HCT116 (cell line): ENCODE data around the gene BEST4. TPM values are rescaled to one million over a fixed set of nuclear protein-coding genes. Genes with fewer than 3 reads are reported as not detected.

ENCODE experiments used
- ATAC-seq: fragments of 200-7000 bp; cut with Tn5 transposase; 2 replicates; pipeline ENCODE4 v1.9.1; 2020; ENCODE audit warnings: mild to moderate bottlenecking, moderate library complexity
- BruUV-seq: library from RNA; stranded (reverse); fragments of 400-500 nt; replicated peaks from 2 replicates; lab custom pipeline; 2021; lab: Mats Ljungman, UMichigan
- CTCF ChIA-PET: fragments of 300-600 bp; sonication (Branson Sonifier 250); formaldehyde crosslinking; loops from one replicate; lab custom pipeline; 2021; ENCODE audit warnings: antibody characterized with exemption; lab: Charles Lee
- POLR2A ChIA-PET: fragments of 300-600, 350-600 bp; sonication (Branson Sonifier 250); formaldehyde crosslinking; loops from one replicate; lab custom pipeline; 2021; ENCODE audit warnings: antibody characterized with exemption; lab: Charles Lee
- RAD21 ChIA-PET, 2 experiments: fragments of 300-600 bp; sonication (Branson Sonifier 250); formaldehyde crosslinking; loops; one replicate each; lab custom pipeline; 2023; ENCODE audit warnings: low total read pairs in 2 of 2; ENCODE audit not compliant: uncharacterized antibody in 2 of 2, unreplicated experiment in 2 of 2, low non-redundant PET in 1 of 2; lab: Charles Lee
- DNase-seq: peaks from one replicate; pipeline ENCODE4 v3.0.0-alpha.2; 2010; ENCODE audit warnings: low read depth, low spot score
- H2AFZ ChIP-seq: fragments of 200-600 bp; shearing (Covaris generic), sonication (generic); 2 replicates; pipeline ENCODE4 v1.6.1; 2017; ENCODE audit warnings: low read depth, mixed run types, mixed read lengths, antibody characterized with exemption, low read length; ENCODE audit not compliant: poor library complexity, severe bottlenecking
- H3K27ac ChIP-seq: 2 replicates; pipeline ENCODE4 v1.5.1; 2012; ENCODE audit warnings: low read depth, low read length
- H3K27me3 ChIP-seq: fragments of 200-600 bp; sonication (generic); 2 replicates; pipeline ENCODE4 v1.6.1; 2016; ENCODE audit warnings: mixed run types, low read length, mixed read lengths; ENCODE audit not compliant: insufficient read depth
- H3K36me3 ChIP-seq, 2 experiments: fragments of 200-500 bp in 1 of 2; fragments of 200-600 bp in 1 of 2; sonication (Bioruptor generic) in 1 of 2; sonication (generic) in 1 of 2; 2 replicates each; pipeline versions ENCODE4 v1.5.1 to v1.6.1; 2014 to 2016; ENCODE audit warnings: low read length in 2 of 2, inconsistent platforms in 1 of 2, mixed read lengths in 1 of 2, mixed run types in 1 of 2; ENCODE audit not compliant: insufficient read depth in 2 of 2, control insufficient read depth in 1 of 2
- H3K4me1 ChIP-seq, 2 experiments: fragments of 200-600 bp in 1 of 2; sonication (generic) in 1 of 2; 2 replicates each; pipeline versions ENCODE4 v1.5.1 to v1.6.1; 2012 to 2017; ENCODE audit warnings: low read length in 2 of 2, inconsistent platforms in 1 of 2, mild to moderate bottlenecking in 1 of 2, mixed read lengths in 1 of 2, mixed run types in 1 of 2, moderate library complexity in 1 of 2; ENCODE audit not compliant: insufficient read depth in 2 of 2, control insufficient read depth in 1 of 2
- H3K4me2 ChIP-seq: fragments of 200-600 bp; sonication (generic); 2 replicates; pipeline ENCODE4 v1.6.1; 2017; ENCODE audit warnings: mixed run types, low read length, mixed read lengths
- H3K4me3 ChIP-seq, 2 experiments: fragments of 200-600 bp in 1 of 2; sonication (generic) in 1 of 2; replicated peaks in 1 of 2; 2 replicates each; pipeline ENCODE4 v1.5.1; 2011 to 2016; ENCODE audit warnings: low read length in 2 of 2, control low read depth in 1 of 2, low read depth in 1 of 2, mild to moderate bottlenecking in 1 of 2, mixed read lengths in 1 of 2, mixed run types in 1 of 2
- H3K79me2 ChIP-seq: fragments of 200-600 bp; sonication (generic); 2 replicates; pipeline ENCODE4 v1.6.1; 2017; ENCODE audit warnings: mild to moderate bottlenecking, mixed run types, low read length, moderate library complexity, mixed read lengths; ENCODE audit not compliant: insufficient read depth
- H3K9ac ChIP-seq: fragments of 200-600 bp; sonication (generic); 2 replicates; pipeline ENCODE4 v1.6.1; 2016; ENCODE audit warnings: low read length, mixed read lengths
- H3K9me2 ChIP-seq: fragments of 200-600 bp; sonication (generic), shearing (Covaris generic); 2 replicates; pipeline ENCODE4 v1.6.1; 2017; ENCODE audit warnings: mixed run types, mild to moderate bottlenecking, moderate library complexity; ENCODE audit not compliant: insufficient read depth
- H3K9me3 ChIP-seq, 2 experiments: fragments of 200-500 bp in 1 of 2; fragments of 200-600 bp in 1 of 2; sonication (Bioruptor generic) in 1 of 2; sonication (generic) in 1 of 2; 2 replicates each; pipeline ENCODE4 v1.6.1; 2014 to 2017; ENCODE audit warnings: low read length in 2 of 2, mixed read lengths in 2 of 2, inconsistent platforms in 1 of 2, low read depth in 1 of 2, mild to moderate bottlenecking in 1 of 2, mixed run types in 1 of 2, moderate library complexity in 1 of 2; ENCODE audit not compliant: control insufficient read depth in 1 of 2, insufficient read depth in 1 of 2
- H4K20me1 ChIP-seq: fragments of 200-600 bp; sonication (generic), shearing (Covaris generic); 2 replicates; pipeline ENCODE4 v1.6.1; 2017; ENCODE audit warnings: mixed run types, mild to moderate bottlenecking, moderate library complexity; ENCODE audit not compliant: insufficient read depth
- CBX3 ChIP-seq: IDR thresholded peaks from 2 replicates; pipeline ENCODE4 v1.6.1; 2012; ENCODE audit warnings: low read depth
- CTCF ChIP-seq, 3 experiments: fragments of 200-600 bp in 1 of 3; sonication (generic) in 1 of 3; IDR thresholded peaks in 2 of 3; conservative IDR thresholded peaks in 1 of 3; 2 replicates each; pipeline ENCODE4 v1.5.1; 2012 to 2017; ENCODE audit warnings: low read depth in 2 of 3, low read length in 2 of 3, antibody characterized with exemption in 1 of 3, borderline replicate concordance in 1 of 3, control low read depth in 1 of 3, mild to moderate bottlenecking in 1 of 3, mixed read lengths in 1 of 3, mixed run types in 1 of 3, moderate library complexity in 1 of 3; ENCODE audit not compliant: insufficient read depth in 1 of 3
- EGR1 ChIP-seq: IDR thresholded peaks from 2 replicates; pipeline ENCODE4 v1.6.1; 2012; ENCODE audit warnings: low read depth
- ELF1 ChIP-seq: IDR thresholded peaks from 2 replicates; pipeline ENCODE4 v1.6.1; 2012; ENCODE audit warnings: low read depth, borderline replicate concordance
- EZH2 ChIP-seq: fragments of 200-600 bp; sonication (generic); IDR thresholded peaks from 2 replicates; pipeline ENCODE4 v1.6.1; 2017; ENCODE audit warnings: antibody characterized with exemption, mixed run types
- EZH2phosphoT487 ChIP-seq: fragments of 200-600 bp; IDR thresholded peaks from 2 replicates; pipeline ENCODE4 v1.6.1; 2018; ENCODE audit warnings: antibody characterized with exemption, borderline replicate concordance
- FOSL1 ChIP-seq: IDR thresholded peaks from 2 replicates; pipeline ENCODE4 v1.6.1; 2012; ENCODE audit warnings: low read depth
- POLR2A ChIP-seq: IDR thresholded peaks from 2 replicates; pipeline ENCODE4 v1.7.0; 2011; ENCODE audit warnings: borderline replicate concordance; ENCODE audit not compliant: insufficient read depth, insufficient read length; ENCODE audit errors: extremely low read depth
- POLR2AphosphoS5 ChIP-seq: IDR thresholded peaks from 2 replicates; pipeline ENCODE4 v1.6.1; 2011; ENCODE audit warnings: mild to moderate bottlenecking, low read depth, low read length, moderate library complexity
- RAD21 ChIP-seq: IDR thresholded peaks from 2 replicates; pipeline ENCODE4 v1.6.1; 2012; ENCODE audit warnings: low read depth, mild to moderate bottlenecking
- REST ChIP-seq: IDR thresholded peaks from 2 replicates; pipeline ENCODE4 v1.6.1; 2012; ENCODE audit warnings: low read depth
- SIN3A ChIP-seq: IDR thresholded peaks from 2 replicates; pipeline ENCODE4 v1.6.1; 2012; ENCODE audit warnings: low read depth
- SP1 ChIP-seq: IDR thresholded peaks from 2 replicates; pipeline ENCODE4 v1.6.1; 2012; ENCODE audit warnings: low read depth
- SRF ChIP-seq: IDR thresholded peaks from 2 replicates; pipeline ENCODE4 v1.6.1; 2012; ENCODE audit warnings: low read depth
- TCF7L2 ChIP-seq: IDR thresholded peaks from 2 replicates; pipeline ENCODE4 v1.7.0; 2011; ENCODE audit warnings: borderline replicate concordance, inconsistent platforms; ENCODE audit not compliant: insufficient read depth, insufficient read length; ENCODE audit errors: extremely low read depth
- YY1 ChIP-seq: IDR thresholded peaks from 2 replicates; pipeline ENCODE4 v1.6.1; 2011; ENCODE audit warnings: low read length, low read depth, moderate library complexity, mild to moderate bottlenecking; ENCODE audit not compliant: insufficient replicate concordance; ENCODE audit errors: extremely low read depth
- intact Hi-C: fragments of 100-400 bp; cut with micrococcal nuclease; formaldehyde crosslinking; loops from 2 replicates; pipeline ENCODE4 v1.10.0; 2022
- total RNA-seq: library from RNA; stranded (reverse); gene quantifications from one replicate; pipeline ENCODE4 v1.2.1, GENCODE V29; 2021; ENCODE audit not compliant: unreplicated experiment
- TF ChIP-seq, protein P1 (sequence below): IDR thresholded peaks from 2 replicates; pipeline ENCODE4 v1.6.1; 2011; ENCODE audit warnings: mild to moderate bottlenecking, low read length, moderate library complexity; ENCODE audit not compliant: insufficient replicate concordance; ENCODE audit errors: extremely low read depth

Gene BEST4
- total RNA-seq, 1 experiment from 2014 or later = 0.52 TPM

- CTCF ChIA-PET = no interaction called here
- peaks cover 43% of the 10 kb centered on the region for H3K79me2 ChIP-seq
- POLR2A ChIA-PET = interaction anchor here (1.0 kb wide), 1 partner anchor 11 kb away, joined by 4 read pairs; no protein-coding TSS in a partner anchor
These were observed 9.9 kb downstream of the BEST4 start for GRCh38 chr1:44777969-44778635.

More at GRCh38 chr1:44777969-44778635, 9.9 kb downstream of the BEST4 start:
- no peaks in the 10 kb centered on the region for H3K9me2 ChIP-seq
- H4K20me1 ChIP-seq = peaks cover 18% of the 10 kb centered on the region; the same call in 1 of the 2 replicates
- no peak for DNase-seq
- no peak overlapping the region for H3K9ac ChIP-seq
- H3K27ac ChIP-seq = peak overlapping the region; percentile 86
- RAD21 ChIA-PET = no interaction called here
- intact Hi-C loops = no loop called here
- peaks cover 28 to 49% of the 10 kb centered on the region in 2 experiments for H3K36me3 ChIP-seq
- TF ChIP-seq POLR2A (no peak), REST (no peak), EZH2 (no peak), FOSL1 (no peak), ELF1 (no peak), CTCF (IDR thresholded peaks at IDR 0.05 in 2 of 3, conservative IDR thresholded peaks at IDR 0.05 in 1 of 3; ENCODE audit: borderline replicate concordance in 1 of 3, insufficient read depth in 1 of 3, low read depth in 2 of 3, low read length in 2 of 3) (no peak), SRF (no peak), EZH2phosphoT487 (no peak), POLR2AphosphoS5 (no peak; the same call in 1 of the 2 replicates), SP1 (no peak), YY1 (no peak), EGR1 (no peak), RAD21 (no peak), TCF7L2 (no peak), CBX3 (no peak), SIN3A (no peak)
- TF ChIP-seq, protein P1, sequence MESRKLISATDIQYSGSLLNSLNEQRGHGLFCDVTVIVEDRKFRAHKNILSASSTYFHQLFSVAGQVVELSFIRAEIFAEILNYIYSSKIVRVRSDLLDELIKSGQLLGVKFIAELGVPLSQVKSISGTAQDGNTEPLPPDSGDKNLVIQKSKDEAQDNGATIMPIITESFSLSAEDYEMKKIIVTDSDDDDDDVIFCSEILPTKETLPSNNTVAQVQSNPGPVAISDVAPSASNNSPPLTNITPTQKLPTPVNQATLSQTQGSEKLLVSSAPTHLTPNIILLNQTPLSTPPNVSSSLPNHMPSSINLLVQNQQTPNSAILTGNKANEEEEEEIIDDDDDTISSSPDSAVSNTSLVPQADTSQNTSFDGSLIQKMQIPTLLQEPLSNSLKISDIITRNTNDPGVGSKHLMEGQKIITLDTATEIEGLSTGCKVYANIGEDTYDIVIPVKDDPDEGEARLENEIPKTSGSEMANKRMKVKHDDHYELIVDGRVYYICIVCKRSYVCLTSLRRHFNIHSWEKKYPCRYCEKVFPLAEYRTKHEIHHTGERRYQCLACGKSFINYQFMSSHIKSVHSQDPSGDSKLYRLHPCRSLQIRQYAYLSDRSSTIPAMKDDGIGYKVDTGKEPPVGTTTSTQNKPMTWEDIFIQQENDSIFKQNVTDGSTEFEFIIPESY = no peak
- peaks cover 10 to 24% of the 10 kb centered on the region in 2 experiments for H3K4me1 ChIP-seq
- no peak overlapping the region for H2AFZ ChIP-seq
- no TSS peak for BruUV-seq
- no peak overlapping the region for H3K4me3 ChIP-seq
- peak overlapping the region; percentile 99; the same call in 1 of the 2 replicates for H3K4me2 ChIP-seq
- H3K9me3 ChIP-seq = no peaks in the 10 kb centered on the region
- ATAC-seq = no peak
- no peaks in the 10 kb centered on the region for H3K27me3 ChIP-seq
